Esophagus (tissue), 2 donors: ENCODE measurements around the gene MCM3AP. TPM values are rescaled to one million over a fixed set of nuclear protein-coding genes. Genes with fewer than 3 reads are reported as not detected.
"Not testable (repeated sequence)": the region's sequence is repeated elsewhere in the genome, so short reads cannot be mapped to it uniquely, and the experiment has no call there.

ENCODE experiments used
- H3K27ac ChIP-seq, 2 donors: one replicate each; pipeline ENCODE4 v1.5.1; 2013; ENCODE audit warnings: low read depth in 2 of 2, mild to moderate bottlenecking in 2 of 2, inconsistent platforms in 1 of 2, low read length in 1 of 2, moderate library complexity in 1 of 2
- H3K27me3 ChIP-seq, 2 donors: one replicate each; pipeline ENCODE4 v1.6.1; 2013; ENCODE audit warnings: low read length in 2 of 2, control low read depth in 1 of 2, mild to moderate bottlenecking in 1 of 2; ENCODE audit not compliant: insufficient read depth in 2 of 2, control insufficient read depth in 1 of 2
- H3K36me3 ChIP-seq, 2 donors: one replicate each; pipeline ENCODE4 v1.6.1; 2013; ENCODE audit warnings: low read length in 1 of 2; ENCODE audit not compliant: control insufficient read depth in 2 of 2, insufficient read depth in 2 of 2
- H3K4me1 ChIP-seq, 2 donors: one replicate each; pipeline ENCODE4 v1.6.1; 2013; ENCODE audit warnings: low read length in 1 of 2; ENCODE audit not compliant: control insufficient read depth in 2 of 2, insufficient read depth in 2 of 2
- H3K4me3 ChIP-seq, 2 donors: one replicate each; pipeline ENCODE4 v1.5.1; 2013; ENCODE audit warnings: low read length in 2 of 2, mild to moderate bottlenecking in 2 of 2, low read depth in 1 of 2, moderate library complexity in 1 of 2
- H3K9me3 ChIP-seq, 2 donors: one replicate each; pipeline ENCODE4 v1.6.1; 2013; ENCODE audit warnings: mild to moderate bottlenecking in 2 of 2, low read depth in 1 of 2, low read length in 1 of 2, moderate library complexity in 1 of 2; ENCODE audit not compliant: control insufficient read depth in 2 of 2, insufficient read depth in 1 of 2
- WGBS, 2 donors: extraction: QIAGEN DNeasy Blood & Tissue Kit; methylation state at CpG; one replicate each; pipeline ENCODE4 v1.1.7; 2013; 5-methylcytosine and 5-hydroxymethylcytosine counted together
- polyA plus RNA-seq, 2 donors: library from polyadenylated mRNA; stranded (reverse); fragments of 200-250 nt; gene quantifications; one replicate each; pipeline ENCODE4 v1.2.3, GENCODE V29; 2013
- donor health status: healthy with polysubstance abuse.
- donor health status: Bipolar disorder and iron deficiency.

MCM3AP gene
- polyA plus RNA-seq, 2 donors = 27.1 to 29.2 TPM

DNA sequence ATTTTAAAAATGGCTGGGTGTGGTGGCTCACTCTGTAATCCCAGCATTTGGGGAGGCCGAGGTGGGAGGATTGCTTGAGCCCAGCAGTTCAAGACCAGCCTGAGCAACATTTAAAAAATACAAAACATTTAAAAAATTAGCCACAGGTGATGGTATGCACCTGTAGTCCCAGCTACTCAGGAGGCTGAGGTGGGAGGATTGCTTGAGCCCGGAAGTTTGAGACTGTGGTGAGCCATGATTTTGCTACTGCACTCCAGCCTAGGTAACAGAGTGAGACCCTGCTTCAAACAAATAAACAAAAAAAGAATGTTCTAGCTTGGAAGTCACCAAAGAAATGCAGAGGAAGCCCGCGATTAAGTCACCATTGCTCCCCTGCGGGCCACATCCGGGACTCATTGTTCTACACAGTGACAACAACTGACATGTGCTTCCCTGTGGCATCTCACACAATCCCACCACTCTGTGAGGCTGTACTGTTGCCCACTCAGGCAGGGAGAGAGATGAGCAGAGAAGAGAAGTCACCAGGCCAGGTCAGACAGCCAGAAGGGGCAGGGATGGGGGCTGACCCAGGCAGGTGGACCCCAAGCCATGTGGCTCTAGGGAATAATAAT lies 82.7 kb downstream of the MCM3AP start:
- H3K9me3 ChIP-seq = peaks cover 0 to 3% of the 10 kb centered on the region in 2 donors
- H3K27me3 ChIP-seq = no peaks in the 10 kb centered on the region
- no peak overlapping the region for H3K4me3 ChIP-seq
- H3K36me3 ChIP-seq = peaks cover 12 to 36% of the 10 kb centered on the region in 2 donors
- 87% methylated on average over 6 of the region's 6 CpGs for WGBS, 2 donors
- no peaks in the 10 kb centered on the region for H3K4me1 ChIP-seq
- no peak overlapping the region for H3K27ac ChIP-seq

DNA sequence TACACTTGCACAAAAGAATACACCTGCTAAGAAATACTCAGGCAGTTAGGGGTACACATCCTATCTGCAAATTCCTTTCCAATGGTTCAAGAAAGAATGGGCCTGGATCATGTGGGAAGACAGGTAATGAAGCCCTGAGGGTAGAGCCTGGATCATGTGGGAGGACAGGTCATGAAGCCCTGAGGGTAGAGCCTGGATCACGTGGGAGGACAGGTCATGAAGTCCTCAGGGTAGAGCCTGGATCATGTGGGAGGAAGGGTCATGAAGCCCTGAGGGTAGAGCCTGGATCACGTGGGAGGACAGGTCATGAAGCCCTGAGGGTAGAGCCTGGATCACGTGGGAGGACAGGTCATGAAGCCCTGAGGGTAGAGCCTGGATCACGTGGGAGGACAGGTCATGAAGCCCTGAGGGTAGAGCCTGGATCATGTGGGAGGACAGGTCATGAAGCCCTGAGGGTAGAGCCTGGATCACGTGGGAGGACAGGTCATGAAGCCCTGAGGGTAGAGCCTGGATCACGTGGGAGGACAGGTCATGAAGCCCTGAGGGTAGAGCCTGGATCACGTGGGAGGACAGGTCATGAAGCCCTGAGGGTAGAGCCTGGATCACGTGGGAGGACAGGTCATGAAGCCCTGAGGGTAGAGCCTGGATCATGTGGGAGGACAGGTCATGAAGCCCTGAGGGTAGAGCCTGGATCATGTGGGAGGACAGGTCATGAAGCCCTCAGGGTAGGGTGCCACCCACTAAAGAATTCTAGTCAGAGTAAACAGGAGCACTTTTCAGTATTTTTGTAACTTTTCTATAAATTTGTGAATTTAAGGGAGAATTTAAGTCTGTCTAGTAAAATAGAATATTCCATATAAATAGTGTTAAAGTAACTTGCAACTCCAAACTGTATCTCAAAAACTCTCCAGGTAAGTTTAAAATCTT lies 84.3 kb downstream of the MCM3AP start:
- WGBS, 2 donors = 71 to 88% methylated on average over 2 to 3 of the region's 8 CpGs
- not testable (repeated sequence) for H3K27me3 ChIP-seq, H3K9me3 ChIP-seq, H3K4me3 ChIP-seq, H3K4me1 ChIP-seq, H3K27ac ChIP-seq
- peaks cover 1 to 28% of the 10 kb centered on the region in 2 donors for H3K36me3 ChIP-seq

DNA sequence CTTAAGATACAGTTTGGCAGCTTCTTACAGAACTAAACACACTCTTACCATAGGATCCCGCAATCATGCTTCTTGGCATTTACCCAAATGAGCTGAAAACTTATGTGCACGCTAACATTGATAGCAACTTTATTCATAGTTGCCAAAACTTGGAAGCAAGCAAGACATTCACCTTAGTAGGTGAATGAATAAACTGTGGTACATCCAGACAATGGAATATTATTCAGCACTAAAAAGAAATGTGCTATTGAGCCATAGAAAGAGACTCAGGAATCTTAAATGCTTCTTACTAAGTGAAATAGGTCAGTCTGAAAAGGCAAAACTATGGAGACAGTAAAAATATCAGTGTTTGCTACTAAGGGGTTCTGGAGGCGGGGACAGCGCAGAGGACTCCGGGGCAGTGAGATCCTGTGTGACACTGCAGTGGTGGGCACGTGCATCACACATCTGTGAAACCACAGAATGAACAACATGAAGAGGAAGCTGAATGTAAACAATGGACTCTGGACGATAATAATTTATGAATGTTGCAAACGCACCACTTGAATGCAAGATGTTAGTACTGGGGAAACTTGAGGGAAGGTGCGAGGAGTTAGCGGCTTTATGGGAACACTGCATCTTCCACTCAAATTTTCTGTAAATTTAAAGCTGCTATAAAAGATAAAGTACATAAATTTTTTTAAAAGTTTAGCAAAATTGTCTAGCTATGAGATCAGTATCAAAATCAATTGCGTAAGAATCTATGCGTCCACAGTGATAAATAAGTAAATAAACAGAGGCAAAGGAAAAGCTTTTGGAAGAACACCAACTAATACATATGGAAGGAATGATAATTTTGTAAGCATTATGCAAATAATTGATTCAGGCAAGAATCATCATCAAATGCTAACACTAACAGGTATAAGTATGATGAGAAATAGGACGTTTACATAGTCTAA lies 85.7 kb downstream of the MCM3AP start:
- Histone ChIP-seq H3K36me3 (peaks cover 0 to 32% of the 10 kb centered on the region in 2 donors), H3K27me3 (no peaks in the 10 kb centered on the region), H3K9me3 (peaks cover 0 to 3% of the 10 kb centered on the region in 2 donors), H3K27ac (no peak overlapping the region), H3K4me1 (no peaks in the 10 kb centered on the region), H3K4me3 (no peak overlapping the region)
- 78 to 84% methylated on average over 13 of the region's 13 CpGs for WGBS, 2 donors

- Histone ChIP-seq H3K9me3 (peaks cover 0 to 3% of the 10 kb centered on the region in 2 donors), H3K27ac (no peak overlapping the region), H3K4me3 (no peak overlapping the region), H3K27me3 (no peaks in the 10 kb centered on the region), H3K36me3 (peaks cover 5 to 49% of the 10 kb centered on the region in 2 donors), H3K4me1 (no peaks in the 10 kb centered on the region)
- WGBS, 2 donors = 87 to 89% methylated on average over 20 of the region's 20 CpGs
Measured at GRCh38 chr21:46196733-46197132, 88.7 kb downstream of the MCM3AP start.

GRCh38 chr21:46195595-46196195 lies 89.7 kb downstream of the MCM3AP start:
- WGBS, 2 donors = 91 to 92% methylated on average over 20 of the region's 20 CpGs
- Histone ChIP-seq H3K9me3 (peaks cover 0 to 3% of the 10 kb centered on the region in 2 donors), H3K36me3 (peaks cover 5 to 51% of the 10 kb centered on the region in 2 donors)

GRCh38 chr21:46194374-46195334 lies 90.8 kb downstream of the MCM3AP start:
- Histone ChIP-seq H3K27me3 (no peaks in the 10 kb centered on the region), H3K4me3 (no peak overlapping the region), H3K27ac (no peak overlapping the region), H3K4me1 (peaks cover 0 to 4% of the 10 kb centered on the region in 2 donors), H3K36me3 (peaks cover 5 to 54% of the 10 kb centered on the region in 2 donors), H3K9me3 (peaks cover 0 to 1% of the 10 kb centered on the region in 2 donors)
- 92 to 96% methylated on average over 34 of the region's 34 CpGs for WGBS, 2 donors

More at GRCh38 chr21:46195595-46196195, 89.7 kb downstream of the MCM3AP start:
- H3K4me1 ChIP-seq = peaks cover 0 to 4% of the 10 kb centered on the region in 2 donors
- no peak overlapping the region for H3K27ac ChIP-seq
- H3K27me3 ChIP-seq = no peaks in the 10 kb centered on the region
- no peak overlapping the region for H3K4me3 ChIP-seq

DNA sequence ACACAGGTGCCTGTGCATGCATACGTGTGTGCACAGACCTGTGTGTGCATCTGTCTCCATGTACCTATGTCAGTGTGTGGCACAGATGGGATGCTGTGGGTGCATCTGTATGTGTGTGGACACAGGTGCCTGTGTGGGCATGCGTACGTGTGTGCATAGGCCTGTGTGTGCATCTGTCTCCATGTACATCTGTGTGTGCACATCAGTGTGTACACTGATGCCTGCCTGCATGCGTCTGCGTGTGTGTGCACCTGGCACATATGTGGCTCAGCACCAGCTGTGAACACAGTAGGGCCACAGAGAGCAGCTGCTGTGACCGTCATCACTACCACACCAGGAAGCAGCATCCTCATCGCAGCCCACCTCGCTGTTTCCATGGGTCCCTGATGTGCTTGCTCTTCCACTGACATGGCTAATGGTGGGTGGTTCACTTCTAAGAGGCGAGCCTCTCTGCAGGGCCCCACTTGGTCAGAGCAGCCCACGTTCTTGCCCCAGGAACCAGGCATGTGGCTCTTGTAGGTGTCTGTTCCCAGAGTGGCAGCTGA lies 91.5 kb downstream of the MCM3AP start:
- WGBS, 2 donors = 95 to 98% methylated on average over 10 of the region's 10 CpGs
- H3K27ac ChIP-seq = no peak overlapping the region
- H3K9me3 ChIP-seq = no peaks in the 10 kb centered on the region
- peaks cover 3 to 4% of the 10 kb centered on the region in 2 donors for H3K4me1 ChIP-seq
- H3K36me3 ChIP-seq = peaks cover 5 to 57% of the 10 kb centered on the region in 2 donors
- no peak overlapping the region for H3K4me3 ChIP-seq
- H3K27me3 ChIP-seq = no peaks in the 10 kb centered on the region
